KMS-11 (cell line): ENCODE data around the gene COL25A1.

Experiments
- H2AFZ ChIP-seq: fragments of 200-600 bp; sonication (generic); 2 replicates; pipeline ENCODE4 v1.6.1; 2016; ENCODE audit warnings: antibody characterized with exemption, mixed run types, low read depth
- H3K27ac ChIP-seq: fragments of 200-600 bp; sonication (generic); 2 replicates; pipeline ENCODE4 v1.6.1; 2016; ENCODE audit warnings: mild to moderate bottlenecking, mixed run types
- H3K27me3 ChIP-seq: fragments of 200-600 bp; sonication (generic); 2 replicates; pipeline ENCODE4 v1.6.1; 2017; ENCODE audit warnings: mild to moderate bottlenecking, low read depth, mixed run types, moderate library complexity; ENCODE audit not compliant: insufficient read depth
- H3K36me3 ChIP-seq: fragments of 200-600 bp; sonication (generic); 2 replicates; pipeline ENCODE4 v1.6.1; 2017; ENCODE audit warnings: mild to moderate bottlenecking, mixed run types; ENCODE audit not compliant: insufficient read depth
- H3K4me1 ChIP-seq: fragments of 200-600 bp; sonication (generic); 2 replicates; pipeline ENCODE4 v1.6.1; 2016; ENCODE audit warnings: mild to moderate bottlenecking, low read depth, mixed run types; ENCODE audit not compliant: poor library complexity, severe bottlenecking
- H3K4me2 ChIP-seq: fragments of 200-600 bp; sonication (generic); 2 replicates; pipeline ENCODE4 v1.7.0; 2016; ENCODE audit warnings: mild to moderate bottlenecking, mixed run types
- H3K4me3 ChIP-seq: fragments of 200-600 bp; sonication (generic); IDR thresholded peaks from 2 replicates; pipeline ENCODE4 v1.6.1; 2017; ENCODE audit warnings: low read depth, low read length, mixed read lengths; ENCODE audit not compliant: insufficient read depth
- H3K79me2 ChIP-seq: fragments of 200-600 bp; sonication (generic); 2 replicates; pipeline ENCODE4 v1.6.1; 2016; ENCODE audit warnings: low read depth, mixed run types; ENCODE audit not compliant: insufficient read depth
- H3K9ac ChIP-seq: fragments of 200-600 bp; sonication (generic); 2 replicates; pipeline ENCODE4 v1.6.1; 2016; ENCODE audit warnings: mild to moderate bottlenecking, mixed run types
- H4K20me1 ChIP-seq: fragments of 200-600 bp; sonication (generic); 2 replicates; pipeline ENCODE4 v1.6.1; 2016; ENCODE audit warnings: mild to moderate bottlenecking, mixed run types; ENCODE audit not compliant: insufficient read depth
- TF ChIP-seq, protein P1 (sequence below): fragments of 200-600 bp; sonication (generic); conservative IDR thresholded peaks from 2 replicates; pipeline ENCODE4 v1.6.1; 2017; ENCODE audit warnings: low read depth, mild to moderate bottlenecking, antibody characterized with exemption, low read length, moderate library complexity, mixed read lengths

Gene COL25A1

DNA sequence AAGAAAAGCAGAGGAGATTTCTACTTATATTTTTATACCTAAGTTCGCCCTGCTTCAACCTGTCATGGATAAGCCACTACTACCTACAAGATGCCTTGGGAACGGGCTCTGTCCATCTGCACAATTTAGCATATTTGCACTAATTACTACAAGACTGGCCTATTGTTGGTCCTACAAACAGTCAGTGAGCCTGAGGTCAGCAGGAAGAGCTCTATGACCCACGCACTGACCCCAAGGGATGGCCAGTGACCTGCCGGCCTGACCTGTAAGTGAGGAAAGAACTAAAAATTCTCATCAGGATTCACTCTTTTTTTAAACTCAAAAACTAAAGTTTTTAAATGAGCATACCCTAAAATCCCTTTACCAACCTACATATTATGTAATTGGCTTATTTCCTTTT, 142.0 kb downstream of the COL25A1 start:
- H3K27ac ChIP-seq, result no peak overlapping the region
- no peak overlapping the region for H3K9ac ChIP-seq
- no peak overlapping the region for H3K4me2 ChIP-seq
- TF ChIP-seq, protein P1, sequence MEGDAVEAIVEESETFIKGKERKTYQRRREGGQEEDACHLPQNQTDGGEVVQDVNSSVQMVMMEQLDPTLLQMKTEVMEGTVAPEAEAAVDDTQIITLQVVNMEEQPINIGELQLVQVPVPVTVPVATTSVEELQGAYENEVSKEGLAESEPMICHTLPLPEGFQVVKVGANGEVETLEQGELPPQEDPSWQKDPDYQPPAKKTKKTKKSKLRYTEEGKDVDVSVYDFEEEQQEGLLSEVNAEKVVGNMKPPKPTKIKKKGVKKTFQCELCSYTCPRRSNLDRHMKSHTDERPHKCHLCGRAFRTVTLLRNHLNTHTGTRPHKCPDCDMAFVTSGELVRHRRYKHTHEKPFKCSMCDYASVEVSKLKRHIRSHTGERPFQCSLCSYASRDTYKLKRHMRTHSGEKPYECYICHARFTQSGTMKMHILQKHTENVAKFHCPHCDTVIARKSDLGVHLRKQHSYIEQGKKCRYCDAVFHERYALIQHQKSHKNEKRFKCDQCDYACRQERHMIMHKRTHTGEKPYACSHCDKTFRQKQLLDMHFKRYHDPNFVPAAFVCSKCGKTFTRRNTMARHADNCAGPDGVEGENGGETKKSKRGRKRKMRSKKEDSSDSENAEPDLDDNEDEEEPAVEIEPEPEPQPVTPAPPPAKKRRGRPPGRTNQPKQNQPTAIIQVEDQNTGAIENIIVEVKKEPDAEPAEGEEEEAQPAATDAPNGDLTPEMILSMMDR, result no peak
- H3K4me3 ChIP-seq, result no peak overlapping the region
- no peaks in the 10 kb centered on the region for H3K27me3 ChIP-seq
- no peaks in the 10 kb centered on the region for H3K79me2 ChIP-seq
- no peaks in the 10 kb centered on the region for H3K4me1 ChIP-seq
- no peaks in the 10 kb centered on the region for H3K36me3 ChIP-seq
- H4K20me1 ChIP-seq, result no peaks in the 10 kb centered on the region
- H2AFZ ChIP-seq, result no peak overlapping the region

DNA sequence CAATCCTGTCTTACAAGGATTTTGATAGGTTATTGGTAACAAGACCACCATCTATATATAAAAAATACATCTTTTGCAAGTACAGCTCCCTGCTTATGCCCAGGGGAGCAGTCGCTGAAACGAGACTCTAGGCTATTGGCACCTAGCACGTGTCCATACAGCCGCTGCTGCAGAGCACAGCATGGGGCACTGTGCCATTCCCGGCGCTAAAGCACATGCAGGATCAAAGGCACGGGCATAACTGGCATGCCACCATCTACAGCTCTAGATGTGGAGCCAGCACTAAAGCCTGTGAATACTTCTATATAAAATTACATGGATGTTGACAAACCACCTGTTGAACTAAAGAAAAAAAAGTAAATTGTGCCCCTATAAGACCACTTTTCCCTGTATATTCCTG, 144.8 kb downstream of the COL25A1 start:
- TF ChIP-seq, protein P1, result no peak
- no peak overlapping the region for H2AFZ ChIP-seq
- H3K36me3 ChIP-seq, result no peaks in the 10 kb centered on the region
- H3K4me3 ChIP-seq, result no peak overlapping the region
- no peaks in the 10 kb centered on the region for H4K20me1 ChIP-seq
- H3K27ac ChIP-seq, result no peak overlapping the region
- no peaks in the 10 kb centered on the region for H3K79me2 ChIP-seq
- H3K4me2 ChIP-seq, result no peak overlapping the region
- no peak overlapping the region for H3K9ac ChIP-seq
- no peaks in the 10 kb centered on the region for H3K4me1 ChIP-seq
- H3K27me3 ChIP-seq, result no peaks in the 10 kb centered on the region

DNA sequence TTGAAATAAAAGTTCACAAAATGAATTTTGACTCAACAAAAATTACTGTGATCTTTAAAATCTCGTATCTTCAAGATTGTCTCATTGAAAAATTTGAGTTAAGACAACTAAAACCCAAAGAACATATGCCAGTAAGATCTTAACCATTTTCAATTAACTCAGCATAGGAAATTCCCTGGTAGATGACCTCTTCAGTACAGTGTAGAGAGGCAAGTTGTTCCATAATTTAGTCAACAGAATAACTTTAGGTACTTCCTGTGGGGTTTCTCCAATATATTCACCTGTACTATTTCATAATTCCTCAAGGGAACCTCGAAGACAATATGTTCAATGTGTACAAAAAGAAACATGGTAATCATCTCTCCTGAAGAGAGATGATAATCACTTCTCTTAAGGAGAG, 145.3 kb downstream of the COL25A1 start:
- no peaks in the 10 kb centered on the region for H3K4me1 ChIP-seq
- H4K20me1 ChIP-seq, result no peaks in the 10 kb centered on the region
- no peaks in the 10 kb centered on the region for H3K36me3 ChIP-seq
- H3K9ac ChIP-seq, result no peak overlapping the region
- no peak overlapping the region for H3K4me2 ChIP-seq
- TF ChIP-seq, protein P1, result no peak
- no peak overlapping the region for H2AFZ ChIP-seq
- H3K79me2 ChIP-seq, result no peaks in the 10 kb centered on the region
- H3K27ac ChIP-seq, result no peak overlapping the region
- H3K27me3 ChIP-seq, result no peaks in the 10 kb centered on the region
- H3K4me3 ChIP-seq, result no peak overlapping the region

DNA sequence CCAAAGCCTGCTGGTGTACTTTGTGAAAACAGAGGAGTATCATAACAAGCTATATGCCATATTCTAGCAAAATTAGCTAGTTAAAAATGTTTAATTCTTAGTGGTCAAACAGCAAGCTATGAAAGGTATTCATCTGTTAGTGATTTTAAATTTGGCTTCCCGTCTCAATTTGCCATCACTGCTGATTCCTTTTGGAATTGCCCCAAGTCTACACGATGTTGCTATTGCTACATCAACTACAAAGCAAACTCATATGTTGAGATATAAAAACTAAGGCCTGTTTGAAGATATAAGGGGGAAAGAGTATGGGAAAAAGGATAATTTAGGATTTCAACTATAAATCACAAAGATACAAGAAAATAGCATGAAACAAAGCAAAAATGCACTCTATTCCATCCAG, 146.1 kb downstream of the COL25A1 start:
- H3K4me1 ChIP-seq, result no peaks in the 10 kb centered on the region
- H3K27me3 ChIP-seq, result no peaks in the 10 kb centered on the region
- H3K4me2 ChIP-seq, result no peak overlapping the region
- H3K4me3 ChIP-seq, result no peak overlapping the region
- no peak overlapping the region for H3K27ac ChIP-seq
- H3K79me2 ChIP-seq, result no peaks in the 10 kb centered on the region
- H4K20me1 ChIP-seq, result no peaks in the 10 kb centered on the region
- no peak overlapping the region for H3K9ac ChIP-seq
- H3K36me3 ChIP-seq, result no peaks in the 10 kb centered on the region
- TF ChIP-seq, protein P1, result no peak
- H2AFZ ChIP-seq, result no peak overlapping the region
